Breast epithelium (tissue), 4 donors: ENCODE measurements around the gene PCDHGB4. TPM values are rescaled to one million over a fixed set of nuclear protein-coding genes. Genes with fewer than 3 reads are reported as not detected.

Source experiments
- DNase-seq, 2 donors: peaks; one replicate each; pipeline ENCODE4 v3.0.0-alpha.2; 2019; ENCODE audit warnings: low spot score in 2 of 2
- H3K27ac ChIP-seq, 2 donors: fragments of 200-600 bp; sonication (generic) in 1 of 2; one replicate each; pipeline ENCODE4 v1.5.1; 2016 to 2019; ENCODE audit warnings: mild to moderate bottlenecking in 1 of 2
- H3K27me3 ChIP-seq, 2 donors: fragments of 200-600 bp; sonication (generic) in 1 of 2; one replicate each; pipeline versions ENCODE4 v1.5.1 to v1.6.0; 2017 to 2019; ENCODE audit warnings: control low read depth in 1 of 2, mild to moderate bottlenecking in 1 of 2
- H3K36me3 ChIP-seq: fragments of 200-600 bp; one replicate; pipeline ENCODE4 v1.5.1; 2019
- H3K4me1 ChIP-seq, 2 donors: fragments of 200-600 bp; sonication (generic); one replicate each; pipeline ENCODE4 v1.5.1; 2016 to 2019; ENCODE audit warnings: control low read depth in 1 of 2
- H3K4me3 ChIP-seq, 3 donors: fragments of 200-600 bp; sonication (generic); 1 replicate in 2 of 3; 2 replicates in 1 of 3; pipeline ENCODE4 v1.5.1; 2016 to 2019; ENCODE audit warnings: mild to moderate bottlenecking in 3 of 3, moderate library complexity in 2 of 3
- H3K9me3 ChIP-seq, 2 donors: fragments of 200-600 bp; sonication (generic) in 1 of 2; one replicate each; pipeline ENCODE4 v1.5.1; 2016 to 2019; ENCODE audit warnings: control low read depth in 1 of 2
- POLR2A ChIP-seq: fragments of 450-650 bp; IDR thresholded peaks from one replicate; pipeline ENCODE4 v1.6.1; 2016; ENCODE audit warnings: antibody characterized with exemption, mild to moderate bottlenecking, moderate library complexity
- POLR2AphosphoS5 ChIP-seq, 3 donors: sonication (generic); formaldehyde crosslinking; IDR thresholded peaks; one replicate each; pipeline ENCODE4 v1.6.1; 2017; ENCODE audit warnings: antibody characterized with exemption in 3 of 3
- intact Hi-C: fragments of 100-400 bp; cut with DNase I; formaldehyde crosslinking; loops from one replicate; pipeline ENCODE4 v1.15.1; 2023; ENCODE audit warnings: low total_unique reads
- total RNA-seq, 3 donors: library from RNA; depleted of rRNA; stranded (reverse); fragments of >200 nt; gene quantifications; one replicate each; pipeline ENCODE4 v1.1.0, GENCODE V29; 2016
- TF ChIP-seq, protein P1 (sequence below), 3 donors: fragments of 450-650 bp; IDR thresholded peaks; one replicate each; pipeline ENCODE4 v1.5.1; 2016 to 2017; ENCODE audit warnings: antibody characterized with exemption in 3 of 3, mild to moderate bottlenecking in 3 of 3, moderate library complexity in 3 of 3

PCDHGB4 gene
- total RNA-seq, 3 donors from 2014 or later, result 5.3 to 10.5 (median 8.9) TPM

DNA sequence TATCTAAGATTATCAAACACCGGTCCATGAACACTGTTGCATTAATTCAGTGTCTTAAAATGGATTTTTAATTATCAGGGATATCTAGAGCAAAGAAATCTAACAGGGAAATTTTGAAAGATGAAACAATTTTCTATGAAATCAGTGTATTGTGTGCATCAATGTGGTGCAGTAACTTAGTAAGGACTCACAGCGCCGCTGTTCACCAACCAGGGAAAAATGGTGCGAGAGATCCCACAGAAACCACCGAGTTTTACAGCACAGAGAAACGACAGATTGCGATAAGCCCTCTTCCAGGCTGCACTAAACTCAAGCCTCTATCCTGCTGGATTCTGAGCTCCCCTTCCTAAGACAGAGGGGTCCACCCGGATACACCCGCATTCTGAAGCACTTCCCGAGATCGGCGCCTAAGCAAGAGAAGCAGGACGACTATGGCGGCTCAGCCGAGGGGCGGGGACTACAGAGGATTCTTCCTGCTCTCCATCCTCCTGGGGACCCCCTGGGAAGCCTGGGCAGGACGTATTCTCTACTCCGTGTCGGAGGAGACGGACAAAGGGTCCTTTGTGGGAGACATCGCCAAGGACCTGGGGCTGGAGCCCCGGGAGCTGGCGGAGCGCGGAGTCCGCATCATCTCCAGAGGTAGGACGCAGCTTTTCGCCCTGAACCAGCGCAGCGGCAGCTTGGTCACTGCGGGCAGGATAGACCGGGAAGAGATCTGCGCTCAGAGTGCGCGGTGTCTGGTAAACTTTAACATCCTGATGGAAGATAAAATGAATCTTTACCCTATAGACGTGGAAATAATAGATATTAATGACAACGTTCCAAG, 4.8 kb upstream of the PCDHGB4 start, which contains the start of gene PCDHGA7:
TSS of gene PCDHGA7 (plus strand) at position 274 of the 826 bp plus-strand sequence. CDS start at position 432, 158 bp downstream.
- no peaks in the 10 kb centered on the region for H3K36me3 ChIP-seq
- TF ChIP-seq, protein P1, sequence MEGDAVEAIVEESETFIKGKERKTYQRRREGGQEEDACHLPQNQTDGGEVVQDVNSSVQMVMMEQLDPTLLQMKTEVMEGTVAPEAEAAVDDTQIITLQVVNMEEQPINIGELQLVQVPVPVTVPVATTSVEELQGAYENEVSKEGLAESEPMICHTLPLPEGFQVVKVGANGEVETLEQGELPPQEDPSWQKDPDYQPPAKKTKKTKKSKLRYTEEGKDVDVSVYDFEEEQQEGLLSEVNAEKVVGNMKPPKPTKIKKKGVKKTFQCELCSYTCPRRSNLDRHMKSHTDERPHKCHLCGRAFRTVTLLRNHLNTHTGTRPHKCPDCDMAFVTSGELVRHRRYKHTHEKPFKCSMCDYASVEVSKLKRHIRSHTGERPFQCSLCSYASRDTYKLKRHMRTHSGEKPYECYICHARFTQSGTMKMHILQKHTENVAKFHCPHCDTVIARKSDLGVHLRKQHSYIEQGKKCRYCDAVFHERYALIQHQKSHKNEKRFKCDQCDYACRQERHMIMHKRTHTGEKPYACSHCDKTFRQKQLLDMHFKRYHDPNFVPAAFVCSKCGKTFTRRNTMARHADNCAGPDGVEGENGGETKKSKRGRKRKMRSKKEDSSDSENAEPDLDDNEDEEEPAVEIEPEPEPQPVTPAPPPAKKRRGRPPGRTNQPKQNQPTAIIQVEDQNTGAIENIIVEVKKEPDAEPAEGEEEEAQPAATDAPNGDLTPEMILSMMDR (IDR thresholded peaks at IDR 0.05), result no peak
- TF ChIP-seq POLR2A (no peak), POLR2AphosphoS5 (IDR thresholded peaks at IDR 0.05) (no peak)
- no peak within 1 kb of the TSS for H3K27ac ChIP-seq
- H3K4me3 ChIP-seq, result peak within 1 kb of the TSS in 2 of 3 donors; percentile 27 to 48
- peaks cover 67 to 96% of the 10 kb centered on the region in 2 donors for H3K9me3 ChIP-seq
- intact Hi-C loops, result no loop called here
- no peaks in the 10 kb centered on the region for H3K4me1 ChIP-seq
- no peaks in the 10 kb centered on the region for H3K27me3 ChIP-seq
- DNase-seq, result no peak

DNA sequence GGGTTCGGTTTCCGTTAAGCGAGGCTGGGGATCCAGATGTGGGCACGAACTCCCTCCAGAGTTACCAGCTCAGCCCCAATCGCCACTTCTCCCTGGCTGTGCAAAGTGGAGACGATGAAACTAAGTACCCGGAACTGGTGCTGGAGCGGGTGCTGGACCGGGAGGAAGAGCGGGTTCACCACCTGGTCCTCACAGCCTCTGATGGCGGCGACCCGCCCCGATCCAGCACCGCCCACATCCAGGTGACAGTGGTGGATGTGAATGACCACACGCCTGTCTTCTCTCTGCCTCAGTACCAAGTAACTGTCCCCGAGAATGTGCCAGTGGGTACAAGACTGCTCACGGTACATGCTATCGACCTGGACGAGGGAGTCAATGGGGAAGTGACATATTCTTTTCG, 4.2 kb upstream of the PCDHGB4 start:
- intact Hi-C loops, result no loop called here
- Histone ChIP-seq H3K27me3 (no peaks in the 10 kb centered on the region), H3K4me1 (no peaks in the 10 kb centered on the region), H3K36me3 (no peaks in the 10 kb centered on the region), H3K9me3 (peaks cover 67 to 93% of the 10 kb centered on the region in 2 donors), H3K4me3 (peak overlapping the region in 1 of 3 donors; percentile 48), H3K27ac (no peak overlapping the region)
- DNase-seq, result no peak
- TF ChIP-seq POLR2AphosphoS5 (IDR thresholded peaks at IDR 0.05) (no peak), POLR2A (no peak)
- TF ChIP-seq, protein P1 (IDR thresholded peaks at IDR 0.05), result no peak

DNA sequence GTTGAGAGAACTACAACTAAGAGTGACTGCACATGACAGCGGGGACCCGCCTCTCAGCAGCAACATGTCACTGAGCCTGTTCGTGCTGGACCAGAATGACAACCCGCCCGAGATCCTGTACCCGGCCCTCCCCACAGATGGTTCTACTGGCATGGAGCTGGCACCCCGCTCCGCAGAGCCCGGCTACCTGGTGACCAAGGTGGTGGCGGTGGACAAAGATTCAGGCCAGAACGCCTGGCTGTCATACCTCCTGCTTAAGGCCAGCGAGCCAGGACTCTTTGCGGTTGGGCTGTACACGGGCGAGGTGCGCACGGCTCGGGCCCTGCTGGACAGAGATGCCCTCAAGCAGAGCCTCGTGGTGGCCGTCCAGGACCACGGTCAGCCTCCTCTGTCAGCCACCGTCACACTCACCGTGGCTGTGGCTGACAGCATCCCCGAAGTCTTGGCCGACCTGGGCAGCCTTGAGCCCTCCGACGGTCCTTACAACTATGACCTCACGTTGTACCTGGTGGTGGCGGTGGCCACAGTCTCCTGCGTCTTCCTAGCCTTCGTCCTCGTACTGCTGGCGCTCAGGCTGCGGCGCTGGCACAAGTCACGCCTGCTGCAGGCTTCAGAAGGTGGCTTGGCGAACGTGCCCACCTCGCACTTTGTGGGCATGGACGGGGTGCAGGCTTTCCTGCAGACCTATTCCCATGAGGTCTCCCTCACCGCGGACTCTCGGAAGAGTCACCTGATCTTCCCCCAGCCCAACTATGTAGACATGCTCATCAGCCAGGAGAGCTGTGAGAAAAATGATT, 2.8 kb upstream of the PCDHGB4 start:
- Histone ChIP-seq H3K4me1 (no peaks in the 10 kb centered on the region), H3K4me3 (no peak overlapping the region), H3K27ac (no peak overlapping the region), H3K9me3 (peaks cover 79 to 93% of the 10 kb centered on the region in 2 donors), H3K36me3 (no peaks in the 10 kb centered on the region), H3K27me3 (no peaks in the 10 kb centered on the region)
- DNase-seq, result no peak
- TF ChIP-seq POLR2A (no peak), POLR2AphosphoS5 (IDR thresholded peaks at IDR 0.05) (no peak)
- TF ChIP-seq, protein P1 (IDR thresholded peaks at IDR 0.05), result no peak
- intact Hi-C loops, result no loop called here

DNA sequence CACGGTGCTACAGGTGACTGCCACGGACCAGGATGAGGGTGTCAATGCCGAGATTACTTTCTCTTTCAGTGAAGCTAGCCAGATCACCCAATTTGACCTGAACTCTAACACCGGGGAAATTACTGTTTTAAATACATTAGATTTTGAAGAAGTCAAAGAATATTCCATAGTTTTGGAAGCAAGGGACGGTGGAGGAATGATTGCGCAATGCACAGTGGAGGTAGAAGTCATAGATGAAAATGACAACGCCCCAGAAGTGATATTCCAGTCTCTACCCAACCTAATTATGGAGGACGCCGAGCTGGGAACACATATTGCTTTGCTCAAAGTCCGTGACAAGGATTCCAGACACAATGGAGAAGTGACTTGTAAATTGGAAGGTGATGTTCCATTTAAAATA, 1.2 kb downstream of the PCDHGB4 start:
- no peak for DNase-seq
- intact Hi-C loops, result no loop called here

More for the DNA sequence above, 1.2 kb downstream of the PCDHGB4 start:
- Histone ChIP-seq H3K4me1 (no peaks in the 10 kb centered on the region), H3K4me3 (peak overlapping the region in 1 of 3 donors; percentile 20), H3K9me3 (peaks cover 80 to 95% of the 10 kb centered on the region in 2 donors), H3K27ac (no peak overlapping the region), H3K36me3 (no peaks in the 10 kb centered on the region), H3K27me3 (no peaks in the 10 kb centered on the region)
- TF ChIP-seq, protein P1 (IDR thresholded peaks at IDR 0.05), result no peak
- TF ChIP-seq POLR2A (no peak), POLR2AphosphoS5 (IDR thresholded peaks at IDR 0.05) (no peak)
